ENCODE data around the gene DELE1.

DNA sequence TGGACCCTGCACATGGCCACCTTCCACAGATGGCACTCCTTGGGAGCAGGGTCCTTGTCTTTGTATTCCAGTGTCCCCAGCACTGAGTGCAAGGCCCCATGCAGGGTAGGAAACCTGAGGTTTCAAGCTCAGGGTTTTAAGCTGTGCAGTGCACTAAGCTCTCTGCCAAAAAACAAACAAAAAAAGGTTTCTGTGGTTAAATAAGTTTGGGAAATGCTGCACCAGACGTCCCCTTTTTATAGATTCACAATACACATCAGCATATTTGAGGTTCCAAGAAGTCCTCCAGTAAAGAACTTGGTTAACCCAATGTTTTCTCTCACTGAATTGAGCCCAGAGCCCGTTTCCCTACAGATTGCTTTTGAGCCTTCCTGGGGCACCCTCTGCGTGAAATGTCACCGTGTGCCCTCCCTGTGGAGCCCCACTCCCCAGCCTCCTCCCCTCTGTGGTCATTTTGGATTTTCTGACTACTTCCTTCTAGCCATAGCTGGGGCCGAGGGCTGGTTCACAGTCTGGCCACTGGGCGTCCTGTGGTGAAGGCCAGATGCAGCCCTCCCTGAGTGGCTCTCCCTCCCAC lies 17.1 kb downstream of the DELE1 start:
- TF ChIP-seq, protein P1, sequence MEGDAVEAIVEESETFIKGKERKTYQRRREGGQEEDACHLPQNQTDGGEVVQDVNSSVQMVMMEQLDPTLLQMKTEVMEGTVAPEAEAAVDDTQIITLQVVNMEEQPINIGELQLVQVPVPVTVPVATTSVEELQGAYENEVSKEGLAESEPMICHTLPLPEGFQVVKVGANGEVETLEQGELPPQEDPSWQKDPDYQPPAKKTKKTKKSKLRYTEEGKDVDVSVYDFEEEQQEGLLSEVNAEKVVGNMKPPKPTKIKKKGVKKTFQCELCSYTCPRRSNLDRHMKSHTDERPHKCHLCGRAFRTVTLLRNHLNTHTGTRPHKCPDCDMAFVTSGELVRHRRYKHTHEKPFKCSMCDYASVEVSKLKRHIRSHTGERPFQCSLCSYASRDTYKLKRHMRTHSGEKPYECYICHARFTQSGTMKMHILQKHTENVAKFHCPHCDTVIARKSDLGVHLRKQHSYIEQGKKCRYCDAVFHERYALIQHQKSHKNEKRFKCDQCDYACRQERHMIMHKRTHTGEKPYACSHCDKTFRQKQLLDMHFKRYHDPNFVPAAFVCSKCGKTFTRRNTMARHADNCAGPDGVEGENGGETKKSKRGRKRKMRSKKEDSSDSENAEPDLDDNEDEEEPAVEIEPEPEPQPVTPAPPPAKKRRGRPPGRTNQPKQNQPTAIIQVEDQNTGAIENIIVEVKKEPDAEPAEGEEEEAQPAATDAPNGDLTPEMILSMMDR (conservative IDR thresholded peaks at IDR 0.05) = no peak
- no peak for TF ChIP-seq ZFX (IDR thresholded peaks at IDR 0.05)
